ENCODE measurements around the gene GPC5.
A peak's percentile ranks its signal among the peaks of the same experiment; 100 is the strongest.

Gene GPC5

GRCh38 chr13:91805605-91806004, 407.2 kb downstream of the GPC5 start:
- peak; percentile 35 for DNase-seq (ENCODE audit: low read depth)
- no peak overlapping the region for H3K4me3 ChIP-seq (ENCODE audit: low read depth, low read length)
- TF ChIP-seq, protein P1, sequence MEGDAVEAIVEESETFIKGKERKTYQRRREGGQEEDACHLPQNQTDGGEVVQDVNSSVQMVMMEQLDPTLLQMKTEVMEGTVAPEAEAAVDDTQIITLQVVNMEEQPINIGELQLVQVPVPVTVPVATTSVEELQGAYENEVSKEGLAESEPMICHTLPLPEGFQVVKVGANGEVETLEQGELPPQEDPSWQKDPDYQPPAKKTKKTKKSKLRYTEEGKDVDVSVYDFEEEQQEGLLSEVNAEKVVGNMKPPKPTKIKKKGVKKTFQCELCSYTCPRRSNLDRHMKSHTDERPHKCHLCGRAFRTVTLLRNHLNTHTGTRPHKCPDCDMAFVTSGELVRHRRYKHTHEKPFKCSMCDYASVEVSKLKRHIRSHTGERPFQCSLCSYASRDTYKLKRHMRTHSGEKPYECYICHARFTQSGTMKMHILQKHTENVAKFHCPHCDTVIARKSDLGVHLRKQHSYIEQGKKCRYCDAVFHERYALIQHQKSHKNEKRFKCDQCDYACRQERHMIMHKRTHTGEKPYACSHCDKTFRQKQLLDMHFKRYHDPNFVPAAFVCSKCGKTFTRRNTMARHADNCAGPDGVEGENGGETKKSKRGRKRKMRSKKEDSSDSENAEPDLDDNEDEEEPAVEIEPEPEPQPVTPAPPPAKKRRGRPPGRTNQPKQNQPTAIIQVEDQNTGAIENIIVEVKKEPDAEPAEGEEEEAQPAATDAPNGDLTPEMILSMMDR (conservative IDR thresholded peaks at IDR 0.05; ENCODE audit: low read depth, low read length) = peak; percentile 35

DNA sequence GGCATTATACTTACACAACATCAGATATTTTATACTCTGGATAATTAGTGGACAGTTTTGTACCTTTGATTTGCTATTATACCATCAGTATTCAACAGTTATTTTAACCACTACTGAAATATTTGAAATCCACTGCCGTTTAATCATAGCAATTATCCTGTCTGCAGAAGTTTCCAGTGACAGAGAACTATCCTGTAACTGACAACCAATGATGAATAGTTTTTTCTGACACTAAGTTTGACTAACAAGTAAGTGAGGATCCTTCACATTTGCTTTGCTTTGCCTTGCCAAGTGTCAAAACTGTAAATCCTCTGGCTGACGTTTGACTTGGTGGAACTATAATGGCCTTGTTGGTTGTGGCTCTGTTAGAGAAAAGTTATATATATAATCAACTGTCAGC, 410.7 kb downstream of the GPC5 start:
- TF ChIP-seq, protein P1 (conservative IDR thresholded peaks at IDR 0.05; ENCODE audit: low read depth, low read length) = no peak
- no peak overlapping the region for H3K4me3 ChIP-seq (ENCODE audit: low read depth, low read length)

GRCh38 chr13:91813253-91813652, 414.8 kb downstream of the GPC5 start:
- no peak overlapping the region for H3K4me3 ChIP-seq (ENCODE audit: low read depth, low read length)
- DNase-seq (ENCODE audit: low read depth) = no peak
- TF ChIP-seq, protein P1 (conservative IDR thresholded peaks at IDR 0.05; ENCODE audit: low read depth, low read length) = no peak

More for the DNA sequence above, 410.7 kb downstream of the GPC5 start:
- DNase-seq (ENCODE audit: low read depth) = no peak

DNA sequence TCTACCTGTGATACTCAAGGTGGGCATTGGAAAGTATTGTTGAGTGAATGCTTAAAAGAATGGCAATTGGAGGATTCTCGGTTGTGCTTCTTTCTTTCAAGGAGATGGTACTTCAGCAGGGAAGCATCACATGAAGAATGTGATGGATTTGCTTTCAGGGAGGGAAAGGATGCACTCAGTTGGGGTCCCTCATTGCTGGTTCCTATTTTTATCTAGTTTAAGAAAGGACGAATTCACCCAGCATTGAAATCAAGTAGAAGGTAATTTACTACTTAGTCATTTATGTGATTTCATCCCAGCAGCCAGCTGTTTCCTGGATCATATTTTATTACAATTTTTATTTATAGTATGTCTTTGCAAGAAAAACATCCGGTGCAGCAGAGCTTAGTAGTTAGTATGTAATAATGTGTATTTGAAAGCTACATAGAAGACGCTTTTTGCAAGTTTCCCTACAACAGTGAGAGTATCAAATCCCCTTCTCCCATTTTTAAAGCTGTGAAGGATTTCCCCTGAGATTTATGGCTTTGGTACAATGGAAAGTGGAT, 417.9 kb downstream of the GPC5 start:
- DNase-seq (ENCODE audit: low read depth) = no peak
- TF ChIP-seq, protein P1 (conservative IDR thresholded peaks at IDR 0.05; ENCODE audit: low read depth, low read length) = no peak
- no peak overlapping the region for H3K4me3 ChIP-seq (ENCODE audit: low read depth, low read length)

DNA sequence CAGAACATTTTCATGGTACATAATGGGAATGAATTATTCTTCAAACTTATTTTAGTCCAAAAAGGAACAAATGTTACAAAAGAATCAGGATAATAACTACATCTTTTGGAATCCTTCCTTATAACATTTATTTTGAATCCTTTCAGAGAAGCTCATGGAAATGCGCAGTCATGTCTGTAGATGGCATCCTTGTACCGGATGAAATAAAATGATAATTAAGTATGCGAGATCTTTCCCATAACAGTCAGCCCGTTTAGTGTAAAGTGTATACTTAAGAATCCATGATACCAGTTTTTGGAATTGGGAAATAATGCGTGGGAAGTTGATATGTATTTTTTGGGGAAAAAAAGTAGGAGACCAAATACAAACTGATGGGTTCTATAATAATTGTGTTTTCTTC, 418.8 kb downstream of the GPC5 start:
- H3K4me3 ChIP-seq (ENCODE audit: low read depth, low read length) = no peak overlapping the region
- TF ChIP-seq, protein P1 (conservative IDR thresholded peaks at IDR 0.05; ENCODE audit: low read depth, low read length) = peak; percentile 46
- peak; percentile 47 for DNase-seq (ENCODE audit: low read depth)

GRCh38 chr13:91824416-91824815, 426.0 kb downstream of the GPC5 start:
- TF ChIP-seq, protein P1 (conservative IDR thresholded peaks at IDR 0.05; ENCODE audit: low read depth, low read length) = no peak
- H3K4me3 ChIP-seq (ENCODE audit: low read depth, low read length) = no peak overlapping the region
- DNase-seq (ENCODE audit: low read depth) = no peak

DNA sequence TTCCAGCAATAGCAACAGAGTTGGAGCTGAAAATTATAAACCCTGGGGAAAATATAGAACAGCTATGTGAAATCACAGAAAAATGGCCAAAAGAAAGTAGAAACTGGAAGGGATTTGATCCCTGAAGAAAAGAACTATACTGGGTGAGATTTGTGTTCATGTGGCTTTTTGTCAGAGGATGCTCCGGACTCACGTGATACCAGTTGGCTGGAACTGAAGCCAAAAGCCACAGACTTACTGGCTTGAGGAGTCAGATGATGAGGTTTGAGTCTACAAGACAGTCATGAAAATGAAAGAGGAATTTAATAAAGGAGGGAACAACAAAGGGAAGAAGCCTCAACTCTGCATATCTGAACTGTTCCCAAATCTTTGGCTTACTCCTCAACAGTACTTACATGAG, 427.1 kb downstream of the GPC5 start:
- H3K4me3 ChIP-seq (ENCODE audit: low read depth, low read length) = no peak overlapping the region
- DNase-seq (ENCODE audit: low read depth) = no peak
- TF ChIP-seq, protein P1 (conservative IDR thresholded peaks at IDR 0.05; ENCODE audit: low read depth, low read length) = no peak

All from choroid plexus epithelial cell (primary cell).